GM12878 (cell line): ENCODE data around the gene COASY. TPM values are rescaled to one million over a fixed set of nuclear protein-coding genes. Genes with fewer than 3 reads are reported as not detected.
A peak's percentile ranks its signal among the peaks of the same experiment; 100 is the strongest.

Source experiments
- BACH1 ChIP-seq: fragments of 450-650 bp; IDR thresholded peaks from 2 replicates; pipeline ENCODE4 v1.6.1; 2017; ENCODE audit warnings: mild to moderate bottlenecking, borderline replicate concordance
- BHLHE40 ChIP-seq, 2 experiments: fragments of 450-650 bp in 1 of 2; IDR thresholded peaks; 2 replicates each; pipeline ENCODE4 v1.6.1; 2011 to 2017; ENCODE audit warnings: low read depth in 2 of 2, borderline replicate concordance in 1 of 2, improper control_type of control experiment in 1 of 2, low read length in 1 of 2, mild to moderate bottlenecking in 1 of 2
- DPF2 ChIP-seq: fragments of 450-650 bp; IDR thresholded peaks from 2 replicates; pipeline ENCODE4 v1.6.1; 2017; ENCODE audit warnings: mild to moderate bottlenecking
- HDGF ChIP-seq: fragments of 450-650 bp; IDR thresholded peaks from 2 replicates; pipeline ENCODE4 v1.6.1; 2016; ENCODE audit warnings: antibody characterized with exemption
- IKZF2 ChIP-seq, 2 experiments: fragments of 450-650 bp; IDR thresholded peaks; 2 replicates each; pipeline ENCODE4 v1.6.1; 2017; ENCODE audit warnings: mild to moderate bottlenecking in 2 of 2, moderate library complexity in 2 of 2
- NR2F1 ChIP-seq: fragments of 450-650 bp; conservative IDR thresholded peaks from 2 replicates; pipeline ENCODE4 v1.6.1; 2017; ENCODE audit warnings: mild to moderate bottlenecking
- PBX3 ChIP-seq: IDR thresholded peaks from 2 replicates; pipeline ENCODE4 v1.6.1; 2011; ENCODE audit warnings: mild to moderate bottlenecking, low read depth, low read length, moderate library complexity; ENCODE audit not compliant: insufficient replicate concordance
- RBBP5 ChIP-seq: fragments of 200-600 bp; sonication (generic); conservative IDR thresholded peaks from 2 replicates; pipeline ENCODE4 v1.6.1; 2016
- TAF1 ChIP-seq: IDR thresholded peaks from 2 replicates; pipeline ENCODE4 v1.6.1; 2011; ENCODE audit warnings: mild to moderate bottlenecking, low read depth, low read length, borderline replicate concordance
- polyA plus RNA-seq, 11 experiments: library from polyadenylated mRNA; depleted of rRNA in 4 of 11; unstranded in 6 of 11; stranded (reverse) in 5 of 11; fragments of >200 nt; fragmentation: Nextera tagmentation in 4 of 11; fragmentation: Illumina TruSeq in 1 of 11; extraction: Ambion mirVana in 4 of 11; extraction: Trizol in 1 of 11; gene quantifications; 1 replicate in 1 of 11; 2 replicates in 10 of 11; pipeline versions ENCODE4 v1.2.1 to v1.2.3, GENCODE V29; 2011 to 2016; ENCODE audit warnings: inconsistent platforms in 2 of 11, missing spikeins in 2 of 11, low read depth in 1 of 11
- total RNA-seq, 4 experiments: library from RNA; depleted of rRNA in 3 of 4; stranded (reverse); fragments of >200 nt in 3 of 4; fragmentation: Illumina TruSeq in 1 of 4; extraction: Trizol in 1 of 4; gene quantifications; 2 replicates each; pipeline versions ENCODE4 v1.2.1 to v1.2.3, GENCODE V29; 2013 to 2021

Gene COASY
- total and polyA plus RNA-seq, 10 of the 15 experiments (the other 5 are each of a cell fraction or from before 2014, with no cell fraction given), result 18.6 to 93.9 (median 43.2) TPM

- TF ChIP-seq NR2F1 (peak; percentile 40; the same call in 1 of the 2 replicates), RBBP5 (no peak), BHLHE40 (IDR thresholded peaks at IDR 0.05; ENCODE audit: borderline replicate concordance in 1 of 2, low read depth in 2 of 2, low read length in 1 of 2) (peak in 1 of 2 experiments; percentile 34; a peak in 2 of 4 replicates), DPF2 (peak; percentile 46; the same call in 1 of the 2 replicates), IKZF2 (IDR thresholded peaks at IDR 0.05) (0 out of 4 replicates have a peak, but pooled peaks of 1 of the 2 experiments have one; percentile 16), TAF1 (0 out of 2 replicates have a peak, but pooled peaks have one; percentile 14), PBX3 (peak; percentile 16), BACH1 (peak; percentile 68), HDGF (peak; percentile 72; the same call in 1 of the 2 replicates)
These were observed 13.7 kb upstream of the COASY start (continued) for GRCh38 chr17:42548070-42548837.
